H9 (cell line): Measurements from ENCODE around the gene CCDC78. TPM values are rescaled to one million over a fixed set of nuclear protein-coding genes. Genes with fewer than 3 reads are reported as not detected.

Experiments used
- DNase-seq: peaks from one replicate; pipeline ENCODE4 v3.0.0-alpha.2; 2017
- H2AFZ ChIP-seq: one replicate; pipeline ENCODE4 v1.6.1; 2013; ENCODE audit warnings: mild to moderate bottlenecking, low read length, control low read depth, moderate library complexity
- H2AK5ac ChIP-seq: 2 replicates; pipeline ENCODE4 v1.6.1; 2013; ENCODE audit warnings: low read length, control low read depth, mixed read lengths; ENCODE audit not compliant: insufficient read length
- H2BK120ac ChIP-seq: one replicate; pipeline ENCODE4 v1.6.1; 2013; ENCODE audit warnings: low read depth, mild to moderate bottlenecking, low read length, control low read depth, inconsistent platforms; ENCODE audit not compliant: poor library complexity, severe bottlenecking
- H2BK12ac ChIP-seq: 2 replicates; pipeline ENCODE4 v1.6.1; 2013; ENCODE audit warnings: low read length, control low read depth, mixed read lengths, low read depth; ENCODE audit not compliant: insufficient read length
- H2BK15ac ChIP-seq: 2 replicates; pipeline ENCODE4 v1.6.1; 2013; ENCODE audit warnings: low read depth, low read length, control low read depth
- H2BK20ac ChIP-seq: one replicate; pipeline ENCODE4 v1.6.1; 2013; ENCODE audit warnings: low read depth, mild to moderate bottlenecking, low read length, control low read depth, inconsistent platforms; ENCODE audit not compliant: poor library complexity, severe bottlenecking
- H2BK5ac ChIP-seq: 2 replicates; pipeline ENCODE4 v1.6.1; 2013; ENCODE audit warnings: low read length, control low read depth, mixed read lengths; ENCODE audit not compliant: insufficient read length
- H3K14ac ChIP-seq: 2 replicates; pipeline ENCODE4 v1.6.1; 2013; ENCODE audit warnings: low read length, control low read depth; ENCODE audit not compliant: insufficient read depth
- H3K18ac ChIP-seq: 2 replicates; pipeline ENCODE4 v1.6.1; 2013; ENCODE audit warnings: low read depth, mild to moderate bottlenecking, mixed read lengths, low read length, control low read depth; ENCODE audit not compliant: insufficient read length
- H3K23ac ChIP-seq: 2 replicates; pipeline ENCODE4 v1.6.1; 2013; ENCODE audit warnings: low read length, control low read depth, mixed read lengths, low read depth; ENCODE audit not compliant: insufficient read length
- H3K23me2 ChIP-seq: 2 replicates; pipeline ENCODE4 v1.6.1; 2013; ENCODE audit warnings: low read depth, mild to moderate bottlenecking, mixed read lengths, low read length, control low read depth; ENCODE audit not compliant: insufficient read length, poor library complexity, severe bottlenecking
- H3K27ac ChIP-seq: 2 replicates; pipeline ENCODE4 v1.5.1; 2013; ENCODE audit warnings: low read length, control low read depth, mixed read lengths, low read depth; ENCODE audit not compliant: insufficient read length
- H3K27me3 ChIP-seq: 2 replicates; pipeline ENCODE4 v1.6.1; 2013; ENCODE audit warnings: low read length, control low read depth, inconsistent platforms; ENCODE audit not compliant: insufficient read depth
- H3K4ac ChIP-seq: 2 replicates; pipeline ENCODE4 v1.6.1; 2013; ENCODE audit warnings: low read depth, mild to moderate bottlenecking, control low read depth, inconsistent platforms, low read length, moderate library complexity
- H3K4me1 ChIP-seq: 2 replicates; pipeline ENCODE4 v1.6.1; 2013; ENCODE audit warnings: low read length, control low read depth, inconsistent platforms; ENCODE audit not compliant: insufficient read depth
- H3K4me2 ChIP-seq: 2 replicates; pipeline ENCODE4 v1.6.1; 2013; ENCODE audit warnings: low read length, control low read depth, mixed read lengths; ENCODE audit not compliant: insufficient read length, insufficient read depth
- H3K56ac ChIP-seq: 2 replicates; pipeline ENCODE4 v1.6.1; 2013; ENCODE audit warnings: low read depth, mild to moderate bottlenecking, mixed read lengths, low read length, control low read depth; ENCODE audit not compliant: insufficient read length
- H3K79me1 ChIP-seq: 2 replicates; pipeline ENCODE4 v1.6.1; 2013; ENCODE audit warnings: low read depth, mild to moderate bottlenecking, moderate library complexity, low read length, control low read depth, inconsistent platforms; ENCODE audit not compliant: insufficient read depth, poor library complexity, severe bottlenecking
- H3K79me2 ChIP-seq: 2 replicates; pipeline ENCODE4 v1.6.1; 2013; ENCODE audit warnings: low read length, control low read depth, inconsistent platforms; ENCODE audit not compliant: insufficient read depth
- H3K9ac ChIP-seq: 2 replicates; pipeline ENCODE4 v1.6.1; 2013; ENCODE audit warnings: low read length, control low read depth, mixed read lengths; ENCODE audit not compliant: insufficient read length; ENCODE audit errors: extremely low read depth
- H3K9me3 ChIP-seq: one replicate; pipeline ENCODE4 v1.6.1; 2013; ENCODE audit warnings: low read depth, low read length, inconsistent platforms; ENCODE audit not compliant: control insufficient read depth
- H3T11ph ChIP-seq: one replicate; pipeline ENCODE4 v1.6.1; 2013; ENCODE audit warnings: mild to moderate bottlenecking, low read length, control low read depth, inconsistent platforms
- H4K20me1 ChIP-seq: one replicate; pipeline ENCODE4 v1.6.1; 2013; ENCODE audit not compliant: control insufficient read depth, insufficient read length, insufficient read depth
- H4K5ac ChIP-seq: 2 replicates; pipeline ENCODE4 v1.6.1; 2013; ENCODE audit warnings: low read depth, mild to moderate bottlenecking, mixed read lengths, low read length, control low read depth; ENCODE audit not compliant: insufficient read length
- H4K8ac ChIP-seq: replicated peaks from 2 replicates; pipeline ENCODE4 v1.6.1; 2013; ENCODE audit warnings: low read length, control low read depth, mixed read lengths, low read depth; ENCODE audit not compliant: insufficient read length
- H4K91ac ChIP-seq: 2 replicates; pipeline ENCODE4 v1.6.1; 2013; ENCODE audit warnings: low read depth, mild to moderate bottlenecking, moderate library complexity, mixed read lengths, low read length, control low read depth; ENCODE audit not compliant: insufficient read length
- H3K27ac Mint-ChIP-seq, 3 experiments: 2 replicates in 2 of 3; 3 replicates in 1 of 3; pipeline ENCODE4 v1.8.0; 2020 to 2021; ENCODE audit warnings: mixed read lengths in 3 of 3, mild to moderate bottlenecking in 1 of 3, moderate library complexity in 1 of 3
- H3K27me3 Mint-ChIP-seq: 2 replicates; pipeline ENCODE4 v1.8.0; 2021; ENCODE audit warnings: low read depth, mild to moderate bottlenecking, moderate library complexity, mixed read lengths
- H3K36me3 Mint-ChIP-seq, 3 experiments: 2 replicates in 2 of 3; 3 replicates in 1 of 3; pipeline ENCODE4 v1.8.0; 2020 to 2021; ENCODE audit warnings: low read depth in 3 of 3, mixed read lengths in 3 of 3; ENCODE audit not compliant: insufficient read depth in 1 of 3
- H3K4me1 Mint-ChIP-seq, 2 experiments: 2 replicates each; pipeline ENCODE4 v1.8.0; 2020; ENCODE audit warnings: mixed read lengths in 2 of 2
- H3K4me3 Mint-ChIP-seq, 2 experiments: 2 replicates in 1 of 2; 3 replicates in 1 of 2; pipeline ENCODE4 v1.8.0; 2020 to 2021; ENCODE audit warnings: mild to moderate bottlenecking in 2 of 2, mixed read lengths in 2 of 2, moderate library complexity in 1 of 2
- H3K9me3 Mint-ChIP-seq, 2 experiments: 2 replicates in 1 of 2; 3 replicates in 1 of 2; pipeline ENCODE4 v1.8.0; 2020; ENCODE audit warnings: mild to moderate bottlenecking in 2 of 2, mixed read lengths in 2 of 2, moderate library complexity in 1 of 2
- CTCF ChIP-seq: fragments of 200-600 bp; sonication (generic); conservative IDR thresholded peaks from 3 replicates; pipeline ENCODE4 v1.8.0; 2021; ENCODE audit warnings: antibody characterized with exemption, mild to moderate bottlenecking
- WGBS: extraction: QIAGEN DNeasy Blood & Tissue Kit; methylation state at CpG from one replicate; pipeline ENCODE4 v1.1.7; 2013; ENCODE audit warnings: missing lambda C conversion rate, low lambda C conversion rate, mixed read lengths; ENCODE audit not compliant: insufficient read length; ENCODE audit errors: extremely low coverage; 5-methylcytosine and 5-hydroxymethylcytosine counted together
- total RNA-seq: library from RNA; stranded (reverse); gene quantifications from 2 replicates; pipeline ENCODE4 v1.2.1, GENCODE V29; 2021

The CCDC78 gene
- total RNA-seq, 1 experiment from 2014 or later: 12.1 TPM

- no peak within 1 kb of the TSS for H4K5ac ChIP-seq
- WGBS: no CpG with 5 or more reads among the region's 91 CpGs
These were observed 46.2 kb downstream of the CCDC78 start, which contains the start of gene STUB1 for GRCh38 chr16:679814-680624. Gene STUB1 (plus strand): TSS chr16:680410. CDS start chr16:680526, 116 bp downstream.

More at GRCh38 chr16:679814-680624, 46.2 kb downstream of the CCDC78 start, which contains the start of gene STUB1:
- H3K27me3 ChIP-seq: no peaks in the 10 kb centered on the region
- peak; percentile 95 for DNase-seq
- H3K4me1 ChIP-seq: no peaks in the 10 kb centered on the region
- peak within 1 kb of the TSS; percentile 46 for H3K18ac ChIP-seq
- no peak within 1 kb of the TSS for H2BK20ac ChIP-seq
- no peak within 1 kb of the TSS for H2BK120ac ChIP-seq
- peaks cover 20 to 38% of the 10 kb centered on the region in 2 experiments for H3K4me1 Mint-ChIP-seq
- H3K79me2 ChIP-seq: peaks cover 2% of the 10 kb centered on the region; the same call in 1 of the 2 replicates
- no peak within 1 kb of the TSS for H2BK15ac ChIP-seq
- H3K56ac ChIP-seq: no peak within 1 kb of the TSS
- no peaks in the 10 kb centered on the region for H3K9me3 ChIP-seq
- no peak within 1 kb of the TSS for H3T11ph ChIP-seq
- no peak within 1 kb of the TSS for H2AFZ ChIP-seq
- H3K9ac ChIP-seq: peak within 1 kb of the TSS; percentile 14
- H2BK5ac ChIP-seq: no peak within 1 kb of the TSS
- no peak within 1 kb of the TSS for H3K23ac ChIP-seq
- H3K27ac ChIP-seq: no peak within 1 kb of the TSS
- H3K36me3 Mint-ChIP-seq: peaks cover 14 to 28% (median 23%) of the 10 kb centered on the region in 3 experiments; a peak in 6 of 7 replicates
- no peak for TF ChIP-seq CTCF
- peaks cover 3% of the 10 kb centered on the region; the same call in 1 of the 2 replicates for H3K27me3 Mint-ChIP-seq
- H3K27ac Mint-ChIP-seq: peak within 1 kb of the TSS in 2 of 3 experiments; percentile 85 to 91; a peak in 3 of 7 replicates
- H3K23me2 ChIP-seq: peaks cover 14% of the 10 kb centered on the region
- no peak within 1 kb of the TSS for H3K14ac ChIP-seq
- H2BK12ac ChIP-seq: no peak within 1 kb of the TSS
- no peak within 1 kb of the TSS for H4K91ac ChIP-seq
- no peaks in the 10 kb centered on the region for H4K20me1 ChIP-seq
- H3K4ac ChIP-seq: no peak within 1 kb of the TSS
- H3K4me3 Mint-ChIP-seq: peak within 1 kb of the TSS; percentile 81 to 89
- H3K79me1 ChIP-seq: no peaks in the 10 kb centered on the region
- H2AK5ac ChIP-seq: no peak within 1 kb of the TSS
- no peaks in the 10 kb centered on the region for H3K9me3 Mint-ChIP-seq
- H3K4me2 ChIP-seq: peak within 1 kb of the TSS; percentile 71
- no peak within 1 kb of the TSS for H4K8ac ChIP-seq
